Stomach (tissue), 4 donors: Measurements from ENCODE around the gene KSR2.

Experiments used
- CTCF ChIP-seq, 7 experiments: fragments of 450-650 bp in 4 of 7; fragments of 200-600 bp in 3 of 7; sonication (generic) in 3 of 7; IDR thresholded peaks; one replicate each; pipeline ENCODE4 v1.5.1; 2016 to 2019; ENCODE audit warnings: antibody characterized with exemption in 7 of 7, control low read depth in 2 of 7, mild to moderate bottlenecking in 1 of 7
- EP300 ChIP-seq: sonication (generic); formaldehyde crosslinking; IDR thresholded peaks from one replicate; pipeline ENCODE4 v1.6.1; 2017; ENCODE audit warnings: antibody characterized with exemption
- POLR2A ChIP-seq, 4 donors: fragments of 450-650 bp; IDR thresholded peaks; one replicate each; pipeline ENCODE4 v1.6.1; 2016; ENCODE audit warnings: antibody characterized with exemption in 4 of 4, control low read depth in 2 of 4, mild to moderate bottlenecking in 1 of 4, moderate library complexity in 1 of 4
- POLR2AphosphoS5 ChIP-seq, 3 donors: sonication (generic); formaldehyde crosslinking; IDR thresholded peaks; one replicate each; pipeline ENCODE4 v1.6.1; 2016; ENCODE audit warnings: antibody characterized with exemption in 3 of 3

- TF ChIP-seq CTCF (IDR thresholded peaks at IDR 0.05): no peak
- TF ChIP-seq POLR2A (IDR thresholded peaks at IDR 0.05): no peak
- TF ChIP-seq POLR2AphosphoS5 (IDR thresholded peaks at IDR 0.05): no peak
- TF ChIP-seq EP300: no peak
Measured at GRCh38 chr12:117497407-117497806, 471.4 kb downstream of the KSR2 start.
